PC-9 (cell line): ENCODE results near the gene SHISA6.

Source experiments
- CTCF ChIP-seq: fragments of 200-600 bp; sonication (generic); conservative IDR thresholded peaks from 2 replicates; pipeline ENCODE4 v1.6.1; 2017; ENCODE audit warnings: mixed run types, antibody characterized with exemption, mild to moderate bottlenecking, moderate library complexity
- EZH2 ChIP-seq: fragments of 200-600 bp; sonication (generic); IDR thresholded peaks from 2 replicates; pipeline ENCODE4 v1.8.0; 2017; ENCODE audit warnings: antibody characterized with exemption, low read depth

GRCh38 chr17:11326492-11326891, 85.5 kb downstream of the SHISA6 start:
- TF ChIP-seq CTCF (no peak), EZH2 (no peak)
